ENCODE data around the gene HOXA5.
A peak's percentile ranks its signal among the peaks of the same experiment; 100 is the strongest.

The HOXA5 gene

DNA sequence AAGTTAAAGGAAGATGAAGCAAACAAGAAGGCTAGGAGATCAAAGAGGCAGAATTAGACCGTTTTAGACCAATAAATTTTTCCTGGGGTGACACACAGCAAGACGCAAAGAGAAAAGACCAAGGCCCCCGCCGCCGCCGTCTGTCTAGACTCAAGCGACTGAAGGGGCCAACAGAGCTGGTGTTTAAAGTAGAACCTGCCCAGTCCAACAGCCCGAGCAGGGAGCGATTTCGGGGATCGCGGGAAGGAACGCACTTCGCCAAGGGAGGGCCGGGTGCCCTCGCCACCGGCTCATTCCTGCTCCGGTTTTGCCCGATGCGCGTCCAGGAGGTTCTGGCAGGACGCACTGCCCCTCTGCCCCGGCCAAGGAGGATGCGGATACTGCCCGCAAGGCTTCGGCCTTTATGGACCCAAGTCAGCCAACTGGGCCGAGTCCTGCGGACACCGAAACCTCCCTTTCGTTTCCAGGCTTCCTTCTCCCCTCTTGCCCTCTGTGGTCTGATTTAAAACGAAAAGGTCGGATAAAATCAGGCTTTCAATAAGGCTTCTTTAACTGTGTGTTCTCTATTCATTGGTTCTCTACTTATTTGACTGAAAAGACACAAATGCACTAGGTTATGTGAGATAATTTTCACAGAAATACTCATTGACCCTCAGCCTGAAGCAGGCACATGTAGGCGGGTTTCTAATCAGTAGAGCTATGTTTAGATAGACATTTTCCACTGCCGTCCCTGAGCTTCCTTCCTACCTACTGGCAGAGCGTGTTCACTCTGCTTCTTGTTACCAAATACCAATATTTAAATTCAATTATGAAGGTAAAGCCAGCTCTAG, 15.2 kb upstream of the HOXA5 start:
- DNase-seq, result no peak

DNA sequence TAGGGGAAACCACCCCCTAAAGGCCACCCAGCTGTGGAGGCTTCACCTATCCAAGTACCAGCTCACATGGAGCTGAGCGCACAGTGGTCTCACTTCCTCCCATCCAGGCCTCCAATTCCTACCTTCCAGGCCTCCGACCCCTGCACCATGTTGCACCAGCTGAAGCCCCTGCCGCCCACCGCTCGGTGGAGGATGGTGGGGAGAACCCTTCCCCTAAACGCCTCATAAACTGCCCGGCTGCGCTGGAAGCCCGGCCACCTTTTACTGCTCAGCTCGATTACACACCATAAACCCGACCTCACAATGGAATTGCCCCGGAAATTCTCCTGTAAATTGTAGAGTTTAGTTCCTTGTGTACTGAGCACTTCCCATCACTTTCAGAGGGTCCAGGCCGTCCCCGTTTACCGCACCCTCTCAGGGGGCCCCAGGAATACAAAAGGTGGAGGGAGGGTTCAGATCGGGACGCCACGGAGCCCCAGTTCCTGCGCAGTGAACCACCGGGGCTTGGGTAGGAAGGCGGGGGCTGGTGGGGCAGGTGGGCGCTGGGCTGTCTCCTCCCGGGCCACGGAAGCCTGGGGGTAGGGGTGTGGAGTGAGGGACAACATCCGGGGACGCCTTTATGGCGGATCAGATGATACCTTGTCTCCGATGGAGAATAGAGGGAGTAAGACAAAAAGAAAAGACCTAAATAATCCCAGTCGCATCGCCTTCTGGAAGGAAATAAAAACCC, 14.4 kb upstream of the HOXA5 start:
- DNase-seq, result no peak

DNA sequence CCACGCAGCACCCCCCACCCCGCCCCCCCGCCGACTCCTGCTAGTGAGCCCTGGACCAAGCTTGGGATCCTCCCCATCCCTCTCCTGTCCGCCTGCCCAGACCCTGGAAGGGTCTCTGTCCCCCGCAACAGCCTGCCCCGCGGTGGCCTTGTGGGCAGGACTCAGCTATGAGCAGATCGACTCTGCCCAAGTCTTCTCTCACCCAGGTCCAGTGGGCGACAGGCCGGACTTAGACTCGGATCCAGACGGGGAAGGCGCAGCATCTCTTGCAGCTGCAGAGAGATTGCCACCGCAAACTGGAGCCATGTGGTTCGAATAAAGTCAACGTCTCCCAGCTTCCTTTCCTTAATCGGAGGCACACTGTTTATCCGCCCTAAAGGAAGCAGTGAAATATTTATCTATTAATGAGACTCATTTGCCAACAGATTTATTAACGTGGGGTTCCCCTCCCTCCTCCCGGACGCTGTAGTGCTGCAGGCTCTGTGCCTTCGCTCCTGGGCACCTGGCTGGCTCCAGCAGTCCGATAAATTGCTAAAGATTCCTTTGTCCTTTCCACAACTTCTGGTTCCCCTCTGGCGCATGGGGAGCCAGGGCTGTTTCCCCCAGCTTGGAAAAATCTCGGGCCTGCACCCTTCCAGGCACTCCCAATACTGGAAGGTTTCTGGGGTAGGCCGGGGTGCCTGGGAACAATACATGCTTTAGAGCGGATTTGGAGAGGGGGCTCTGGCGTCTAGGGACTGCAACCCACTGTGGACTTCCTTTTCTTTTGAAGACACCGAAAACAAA, 13.6 kb upstream of the HOXA5 start:
- no peak for DNase-seq

DNA sequence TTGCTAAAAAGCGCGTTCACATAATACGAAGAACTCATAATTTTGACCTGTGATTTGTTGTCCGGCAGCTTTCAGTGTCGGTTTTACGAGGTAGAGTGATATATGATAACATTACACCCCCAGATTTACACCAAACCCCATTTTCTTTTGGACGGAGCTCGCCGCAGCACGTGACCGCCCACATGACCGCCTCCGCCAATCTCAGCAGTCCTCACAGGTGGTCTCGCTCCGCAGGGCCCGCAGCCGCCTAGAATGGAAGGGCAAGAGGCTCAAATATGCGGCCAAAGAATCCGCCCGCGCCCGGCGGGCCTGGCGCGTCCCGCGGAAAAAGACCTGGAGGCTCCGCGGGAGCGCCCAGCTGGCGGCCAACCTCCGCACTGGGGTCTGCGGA, 13.0 kb upstream of the HOXA5 start, which contains the start of gene HOXA7:
TSS of gene HOXA7 (minus strand) at position 168 of the 391 bp plus-strand sequence. CDS start at position 38, 130 bp downstream.
- peak; percentile 58 for DNase-seq

DNA sequence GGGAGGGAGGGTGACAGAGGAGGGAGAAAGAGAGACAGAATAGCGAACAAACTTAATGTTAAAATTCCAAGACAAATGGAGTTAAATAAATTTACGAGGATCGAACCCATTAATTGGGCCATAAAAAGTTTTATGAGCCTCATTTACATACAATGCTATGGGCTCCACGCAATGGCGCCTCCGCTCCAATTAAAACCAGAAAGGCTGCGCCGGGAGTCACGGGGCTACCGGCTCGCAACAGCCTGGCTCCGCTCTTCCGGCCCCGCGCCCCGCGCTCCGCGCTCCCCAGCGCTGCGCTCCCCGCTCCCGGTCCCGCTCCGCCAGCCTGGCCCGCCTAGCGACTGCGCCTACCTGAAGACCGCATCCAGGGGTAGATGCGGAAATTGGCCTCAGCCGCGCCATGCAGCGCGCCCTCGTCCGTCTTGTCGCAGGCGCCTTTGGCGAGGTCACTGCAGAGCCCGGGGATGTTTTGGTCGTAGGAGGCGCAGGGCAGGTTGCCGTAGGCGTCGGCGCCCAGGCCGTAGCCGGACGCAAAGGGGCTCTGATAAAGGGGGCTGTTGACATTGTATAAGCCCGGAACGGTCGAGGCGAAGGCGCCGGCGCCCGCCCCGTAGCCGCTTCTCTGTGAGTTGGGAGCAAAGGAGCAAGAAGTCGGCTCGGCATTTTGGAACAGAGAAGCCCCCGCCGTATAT, 12.5 kb upstream of the HOXA5 start:
- no peak for DNase-seq

DNA sequence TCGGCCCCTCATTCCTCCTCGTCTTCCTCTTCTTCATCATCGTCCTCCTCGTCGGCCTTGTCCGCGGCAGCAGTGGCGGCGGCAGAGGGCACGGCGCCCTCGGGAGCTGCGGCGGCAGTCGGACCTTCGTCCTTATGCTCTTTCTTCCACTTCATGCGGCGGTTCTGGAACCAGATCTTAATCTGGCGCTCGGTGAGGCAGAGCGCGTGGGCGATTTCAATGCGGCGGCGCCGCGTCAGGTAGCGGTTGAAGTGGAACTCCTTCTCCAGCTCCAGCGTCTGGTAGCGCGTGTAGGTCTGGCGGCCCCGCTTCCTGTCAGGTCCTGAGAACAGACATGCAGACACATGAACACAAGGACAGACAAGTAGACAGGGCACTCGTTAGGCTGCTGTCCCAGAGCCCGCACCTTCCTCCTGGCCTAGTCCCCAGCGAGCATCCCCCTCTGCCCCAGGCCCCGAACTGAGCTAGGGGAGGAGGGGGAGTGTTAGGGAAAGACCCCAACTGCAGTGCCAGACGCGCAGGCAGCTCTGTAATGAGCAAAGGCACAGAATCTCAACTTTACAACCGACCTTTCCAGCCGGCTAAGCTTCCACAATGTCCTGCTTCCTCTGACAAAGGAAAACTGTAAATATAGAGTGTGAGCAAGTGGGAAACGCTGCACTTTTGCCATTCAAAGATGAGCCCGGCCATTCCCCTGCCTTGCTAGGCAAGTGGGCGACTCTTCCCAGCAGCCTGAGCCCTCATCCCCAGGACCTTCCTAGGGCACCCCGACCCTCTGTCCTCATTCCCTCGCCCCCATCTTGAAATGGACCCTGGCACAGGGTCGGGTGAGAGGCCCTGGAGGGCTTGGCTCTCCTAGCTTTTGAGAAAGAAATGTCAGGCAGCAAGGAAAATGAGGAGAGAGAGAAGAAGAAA, 11.7 kb upstream of the HOXA5 start:
- DNase-seq, result no peak

DNA sequence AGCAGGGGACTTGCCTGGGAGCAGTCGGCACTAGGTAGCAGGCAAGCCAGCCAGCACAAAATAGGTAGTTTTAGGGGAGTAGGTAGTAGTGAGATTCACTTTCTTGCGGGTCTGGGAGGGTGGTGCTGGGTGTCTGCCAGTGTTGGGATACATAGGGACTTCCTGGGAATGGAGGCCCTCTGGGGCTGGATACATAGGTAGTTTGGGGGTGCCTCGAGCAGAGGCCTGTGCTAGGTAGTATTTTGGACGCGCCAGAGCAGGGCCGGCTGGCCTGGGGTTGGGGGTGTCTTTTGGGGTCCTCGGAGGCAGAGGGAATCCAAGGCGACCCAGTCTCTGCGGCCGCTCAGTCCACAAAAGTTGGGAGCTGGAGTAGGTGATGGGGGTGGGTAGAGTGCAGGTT, 10.9 kb upstream of the HOXA5 start:
- no peak for DNase-seq

DNA sequence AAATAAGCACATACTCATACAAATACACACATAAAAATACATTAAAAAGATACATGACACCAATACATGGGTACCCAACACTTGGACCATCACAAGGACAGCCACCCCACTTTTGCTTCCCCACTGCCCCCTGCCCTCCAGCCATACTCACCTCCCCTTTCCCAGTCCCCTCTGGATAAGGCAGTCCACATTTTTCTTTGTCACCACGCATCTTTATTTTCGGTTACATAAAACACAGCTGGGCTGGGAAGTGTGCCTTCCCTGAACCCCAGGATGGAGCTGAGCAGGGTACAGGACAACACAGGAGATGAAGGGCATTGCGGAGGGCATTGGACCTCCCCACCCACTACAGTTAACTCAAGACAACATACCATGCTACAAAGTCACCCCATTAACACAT, 10.0 kb upstream of the HOXA5 start:
- no peak for DNase-seq

DNA sequence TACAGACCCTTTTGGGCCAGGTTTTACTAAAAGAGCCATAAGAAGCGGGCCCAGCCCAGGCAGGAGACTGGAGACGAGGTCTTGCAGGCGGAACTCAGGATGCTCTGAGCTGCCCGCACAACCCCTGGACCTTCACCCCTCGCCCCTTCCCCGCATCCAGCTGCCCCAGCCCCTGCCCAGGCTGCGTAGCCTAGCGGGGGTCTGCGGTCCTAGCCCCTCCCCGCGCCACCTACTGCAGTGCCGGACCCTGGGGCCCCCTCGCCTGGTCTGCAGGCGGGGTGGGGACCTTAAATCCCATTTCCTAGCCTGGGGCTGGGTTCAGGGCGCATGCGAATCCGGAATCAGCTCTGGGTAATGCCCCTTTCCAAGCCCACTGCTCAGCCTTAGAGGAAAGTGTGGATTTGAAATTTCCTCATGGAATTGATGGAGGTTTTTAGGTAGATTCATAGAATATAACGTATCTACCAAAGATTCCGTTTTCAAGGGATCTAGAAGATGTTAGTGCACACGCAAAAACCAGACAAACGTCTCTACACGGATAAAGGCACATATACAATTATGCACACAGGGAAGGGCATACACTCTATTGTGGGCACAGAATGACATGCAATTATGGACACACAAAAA, 9.4 kb upstream of the HOXA5 start:
- DNase-seq, result no peak

DNA sequence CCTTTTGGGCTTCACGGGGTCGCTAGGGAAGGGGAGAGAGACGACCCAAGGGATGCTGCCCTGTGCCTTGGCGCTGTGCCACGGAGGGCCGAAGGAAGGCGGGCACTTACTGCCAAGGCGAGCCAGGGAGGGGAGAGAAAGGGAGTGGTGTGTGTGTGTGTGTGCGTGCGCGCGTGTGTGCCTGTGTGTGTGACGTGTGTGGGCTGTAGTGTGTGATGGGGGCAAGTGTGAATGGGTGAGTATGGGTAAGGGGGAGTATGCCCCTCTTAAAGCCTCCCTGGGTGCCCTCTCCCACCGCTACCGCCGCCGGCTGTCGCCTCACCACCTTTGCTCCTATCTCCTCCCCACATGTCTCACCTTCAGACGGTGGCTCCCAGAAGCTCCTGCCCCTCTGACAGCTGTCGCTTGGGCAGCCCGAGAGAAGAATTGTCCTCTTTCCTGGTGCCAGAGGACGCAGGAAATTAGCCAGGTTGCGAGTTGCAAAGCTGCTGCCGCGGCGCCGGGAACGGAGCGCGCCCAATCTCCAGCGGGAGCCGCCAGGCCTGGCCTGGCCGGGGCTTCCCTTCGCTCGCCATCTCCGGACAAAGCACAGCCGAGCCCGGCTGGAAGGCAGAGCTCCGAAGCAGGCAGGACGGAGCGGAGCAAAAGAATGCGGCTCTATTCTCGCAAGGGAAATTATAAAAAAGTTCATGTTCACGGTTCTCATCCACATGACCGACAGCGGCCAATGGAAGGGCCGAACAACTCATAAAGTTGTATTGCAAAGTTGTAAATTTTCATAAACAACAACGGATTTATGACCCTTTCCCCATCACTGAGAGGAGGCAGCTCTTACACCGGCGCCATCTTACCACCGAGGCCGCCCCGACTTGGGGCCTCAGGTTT, 8.7 kb upstream of the HOXA5 start, which contains the start of gene HOXA3:
TSS of gene HOXA3 (minus strand) at position 653 of the 885 bp plus-strand sequence. CDS start 41,943 bp downstream, outside the sequence.
- DNase-seq, result peak; percentile 53

DNA sequence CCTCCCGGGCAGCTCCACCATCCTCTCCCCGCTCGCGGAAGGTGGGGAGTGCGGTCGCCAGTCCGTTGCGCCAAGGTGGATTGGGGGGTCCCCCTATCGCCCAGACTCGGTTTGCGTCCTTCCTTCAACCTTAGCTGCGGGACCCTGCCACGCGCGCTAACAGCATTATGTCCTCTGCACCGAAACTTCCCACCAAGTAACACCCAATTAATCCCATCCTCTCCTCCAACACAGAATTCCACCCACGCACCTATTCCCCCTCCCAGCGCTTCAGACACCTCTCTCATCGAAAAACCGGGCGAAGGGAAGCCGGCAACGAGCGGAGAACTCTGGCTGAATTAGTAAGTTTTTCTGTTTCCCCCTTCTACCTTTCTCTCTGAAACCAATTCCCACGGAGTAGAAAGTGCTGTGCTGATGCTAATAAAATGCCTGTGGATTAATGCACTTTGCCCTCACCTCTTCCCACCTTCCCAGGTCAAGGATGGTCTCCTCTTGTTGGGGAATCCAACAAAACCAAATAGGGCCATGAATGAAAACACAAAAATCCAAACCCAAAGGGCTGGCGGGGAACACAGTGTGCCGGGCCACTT, 8.0 kb upstream of the HOXA5 start:
- no peak for DNase-seq

DNA sequence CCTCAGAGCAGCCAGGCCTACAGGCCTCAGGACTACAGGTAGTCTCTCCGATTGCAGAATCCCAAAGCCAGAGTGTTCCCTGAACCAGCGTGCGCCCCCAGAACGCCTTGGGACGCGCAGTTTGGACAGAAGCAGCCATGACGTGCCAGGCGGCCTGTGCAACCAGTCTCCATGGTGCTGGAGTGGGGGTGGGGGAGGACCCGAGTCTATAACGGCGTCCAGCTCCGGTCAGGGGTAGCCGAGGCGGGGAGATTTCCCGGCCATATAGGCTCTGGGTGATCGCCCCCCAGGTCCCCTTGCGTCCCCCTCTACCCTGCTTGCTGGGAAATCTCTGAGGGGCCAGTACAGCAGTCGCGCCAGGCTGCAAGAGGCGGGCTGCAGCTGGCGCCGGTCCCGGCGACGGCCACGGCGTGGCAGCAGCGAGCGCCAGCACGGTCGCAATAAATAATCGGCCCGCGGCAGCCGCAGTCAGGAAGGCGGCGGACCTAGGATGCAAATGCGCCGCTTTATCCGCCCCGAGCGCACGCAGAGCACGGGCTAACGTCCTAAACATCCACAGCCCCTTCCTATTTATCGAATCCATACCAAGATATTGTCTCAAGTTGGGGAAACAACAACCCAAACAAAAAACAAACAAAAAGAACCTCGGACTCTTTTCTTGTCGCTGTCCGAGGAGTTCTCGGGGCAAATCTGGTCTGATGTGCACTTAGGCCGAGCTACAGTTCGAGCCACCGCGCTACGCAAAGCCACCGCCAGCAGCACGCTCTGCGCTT, 7.3 kb upstream of the HOXA5 start:
- DNase-seq, result peak; percentile 70

DNA sequence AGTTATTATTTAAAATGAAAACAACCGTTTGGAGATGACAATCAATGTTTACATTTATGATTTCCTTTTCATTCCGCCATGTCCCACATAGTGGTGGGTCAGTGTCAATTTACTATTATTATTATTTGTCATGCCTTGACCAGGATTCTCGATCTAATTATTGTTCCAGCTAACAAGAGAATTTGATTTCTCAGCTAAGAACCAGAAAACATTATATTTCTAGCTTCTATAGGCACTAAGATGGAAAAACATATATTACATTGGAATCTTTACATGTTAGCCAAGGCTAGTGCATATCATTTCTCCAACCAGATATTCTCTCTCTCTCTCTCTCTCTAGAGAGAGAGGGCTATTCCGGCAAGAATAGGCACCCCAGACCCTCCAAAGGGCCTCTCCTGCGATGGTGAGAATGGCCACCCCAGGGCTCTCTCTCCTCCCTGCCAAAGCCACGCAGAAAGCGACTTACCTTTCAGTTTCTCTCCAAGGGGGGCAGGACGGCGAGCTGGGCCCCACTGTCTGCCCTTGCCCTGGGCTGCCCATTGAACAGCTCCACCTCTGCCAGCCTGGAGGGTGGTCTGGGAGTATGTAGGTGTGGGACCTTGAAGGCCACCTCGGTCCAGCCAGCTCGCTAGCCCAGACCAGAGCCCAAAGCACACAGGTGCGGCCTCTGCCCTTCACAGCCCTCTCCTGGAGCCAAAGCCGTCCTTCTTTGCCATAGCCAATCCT, 6.5 kb upstream of the HOXA5 start:
- no peak for DNase-seq

DNA sequence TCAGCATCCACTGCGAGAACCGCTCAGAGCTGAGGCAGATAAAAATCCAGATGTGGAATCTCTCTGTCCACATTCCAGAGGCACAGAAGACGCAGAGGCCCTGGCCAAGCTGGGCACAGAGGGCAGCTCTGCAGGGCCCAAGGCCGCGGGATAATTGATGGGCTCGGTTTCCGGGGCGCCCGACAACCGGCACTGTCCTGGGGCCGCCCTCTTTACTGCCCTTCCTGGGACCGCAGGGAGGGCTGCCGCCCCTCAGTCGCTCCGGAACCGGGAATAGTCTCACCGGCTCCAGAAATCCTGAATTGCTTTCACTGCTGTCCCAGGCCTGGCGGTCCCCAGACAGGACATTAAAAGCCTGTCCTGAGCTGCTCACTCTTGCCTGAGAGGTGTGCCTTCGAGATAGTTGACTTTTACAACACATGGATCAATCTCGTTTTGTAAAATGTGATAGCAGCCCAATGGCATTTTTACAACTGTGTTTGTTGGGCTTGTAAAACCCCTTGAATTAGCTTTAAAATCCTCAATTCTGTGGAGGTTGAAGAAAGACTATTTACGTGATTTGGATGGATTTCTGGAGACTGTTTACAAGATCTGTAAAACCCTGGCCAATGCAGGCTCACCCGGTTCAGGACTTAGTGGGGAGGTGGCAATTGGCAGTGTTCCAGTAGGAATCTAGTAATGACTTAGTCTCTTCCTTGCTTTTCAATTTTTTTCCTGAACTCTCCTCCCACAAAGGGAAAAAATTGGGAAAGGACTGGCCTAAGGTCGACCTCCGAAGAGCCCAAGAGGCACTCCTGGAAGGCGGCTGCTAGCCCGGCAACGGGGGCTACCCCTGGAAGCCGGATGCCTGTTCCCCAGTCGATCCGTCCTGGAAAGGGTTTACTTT, 5.5 kb upstream of the HOXA5 start:
- DNase-seq, result no peak

DNA sequence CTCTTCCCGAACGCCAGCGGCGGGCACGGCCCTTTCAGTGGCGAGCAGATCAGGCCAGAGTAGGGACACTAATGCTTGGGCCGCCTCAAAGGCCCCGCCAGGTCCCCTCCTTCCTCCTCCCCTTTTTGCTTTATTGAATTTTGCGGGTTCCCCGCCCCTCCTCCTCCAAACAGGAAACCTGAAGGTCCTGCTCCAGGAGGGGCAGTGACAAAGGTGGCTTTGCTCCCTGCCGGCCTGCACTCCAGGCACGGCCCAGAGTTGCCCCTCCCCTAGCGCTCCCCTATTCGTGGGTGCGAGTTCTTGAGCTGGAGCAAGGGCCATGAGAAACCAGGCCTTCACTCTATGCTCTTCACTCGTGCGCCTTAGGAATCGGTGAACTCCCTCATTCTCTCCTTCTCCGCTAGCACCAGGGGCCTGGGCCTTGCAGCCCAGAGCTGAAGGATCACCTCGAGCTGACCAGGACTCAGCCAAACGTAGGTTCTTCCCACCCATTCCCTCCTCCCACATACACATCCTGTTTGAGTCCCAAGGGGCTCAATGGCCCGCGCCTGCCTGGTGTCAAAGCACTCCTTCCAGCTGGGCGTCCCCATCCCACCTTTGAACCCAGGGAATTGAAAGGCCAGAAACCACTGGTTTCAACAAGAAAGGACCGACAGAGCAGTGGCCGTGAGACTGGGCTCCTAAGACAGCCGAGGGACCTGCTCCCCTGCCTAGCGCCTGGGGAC, 4.7 kb upstream of the HOXA5 start:
- no peak for DNase-seq

Data from fibroblast of upper back skin (primary cell).